ENCODE measurements around the gene RAB22A.

The RAB22A gene

DNA sequence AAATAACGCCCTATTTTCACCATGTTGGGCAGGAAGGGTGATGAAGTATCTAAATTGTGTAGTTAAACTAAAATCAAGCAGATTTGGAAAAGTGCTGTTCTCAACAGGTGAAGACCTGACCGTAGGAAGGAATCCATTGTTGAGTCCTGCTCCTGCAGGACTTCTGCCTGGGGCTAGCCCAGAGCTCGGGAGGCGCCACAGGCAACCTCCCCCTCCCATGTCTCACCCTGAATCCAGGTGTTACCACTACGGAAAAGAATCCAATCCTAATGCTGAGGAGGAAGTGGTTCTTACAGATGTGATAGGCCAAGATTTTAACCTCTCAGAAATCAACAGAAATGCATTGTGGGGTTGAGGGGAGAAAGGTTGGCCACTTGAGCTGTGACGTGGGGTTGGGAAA, 30.2 kb downstream of the RAB22A start:
- Histone ChIP-seq H3K27ac (no peak overlapping the region), H3K4me3 (ENCODE audit: low read depth, low read length) (no peak overlapping the region), H3K27me3 (replicated peaks) (no peaks in the 10 kb centered on the region), H3K36me3 (replicated peaks) (no peaks in the 10 kb centered on the region)
- DNase-seq, result no peak
- in situ Hi-C loops (cut with HindIII; ENCODE audit: low pct_ligation_motif_present, low sequenced_read_pairs), result no loop called here
- TF ChIP-seq, protein P1, sequence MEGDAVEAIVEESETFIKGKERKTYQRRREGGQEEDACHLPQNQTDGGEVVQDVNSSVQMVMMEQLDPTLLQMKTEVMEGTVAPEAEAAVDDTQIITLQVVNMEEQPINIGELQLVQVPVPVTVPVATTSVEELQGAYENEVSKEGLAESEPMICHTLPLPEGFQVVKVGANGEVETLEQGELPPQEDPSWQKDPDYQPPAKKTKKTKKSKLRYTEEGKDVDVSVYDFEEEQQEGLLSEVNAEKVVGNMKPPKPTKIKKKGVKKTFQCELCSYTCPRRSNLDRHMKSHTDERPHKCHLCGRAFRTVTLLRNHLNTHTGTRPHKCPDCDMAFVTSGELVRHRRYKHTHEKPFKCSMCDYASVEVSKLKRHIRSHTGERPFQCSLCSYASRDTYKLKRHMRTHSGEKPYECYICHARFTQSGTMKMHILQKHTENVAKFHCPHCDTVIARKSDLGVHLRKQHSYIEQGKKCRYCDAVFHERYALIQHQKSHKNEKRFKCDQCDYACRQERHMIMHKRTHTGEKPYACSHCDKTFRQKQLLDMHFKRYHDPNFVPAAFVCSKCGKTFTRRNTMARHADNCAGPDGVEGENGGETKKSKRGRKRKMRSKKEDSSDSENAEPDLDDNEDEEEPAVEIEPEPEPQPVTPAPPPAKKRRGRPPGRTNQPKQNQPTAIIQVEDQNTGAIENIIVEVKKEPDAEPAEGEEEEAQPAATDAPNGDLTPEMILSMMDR (IDR thresholded peaks at IDR 0.05; ENCODE audit: low read depth, low read length, missing control alignments), result no peak

DNA sequence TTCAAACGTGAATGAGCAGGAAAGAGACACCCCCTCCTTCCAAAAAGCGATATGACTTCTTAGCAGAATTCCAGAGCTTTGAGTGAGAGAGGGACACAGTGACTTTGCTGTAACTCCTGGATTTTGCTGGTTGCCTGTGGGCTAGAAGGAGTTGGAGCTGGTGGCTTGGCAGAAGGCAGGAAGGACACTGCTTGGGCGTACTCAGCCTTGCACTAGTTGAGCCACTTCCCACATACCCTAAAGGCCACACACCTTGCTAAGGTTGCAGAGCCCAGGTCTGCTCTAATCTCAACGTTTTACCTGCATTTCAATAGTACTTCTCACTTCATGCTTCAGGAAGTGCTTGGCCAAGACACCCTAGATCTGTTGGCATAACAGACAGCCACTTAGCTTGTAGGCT, 30.6 kb downstream of the RAB22A start:
- in situ Hi-C loops (cut with HindIII; ENCODE audit: low pct_ligation_motif_present, low sequenced_read_pairs), result no loop called here
- DNase-seq, result no peak
- TF ChIP-seq, protein P1 (IDR thresholded peaks at IDR 0.05; ENCODE audit: low read depth, low read length, missing control alignments), result no peak
- Histone ChIP-seq H3K27me3 (replicated peaks) (no peaks in the 10 kb centered on the region), H3K36me3 (replicated peaks) (no peaks in the 10 kb centered on the region), H3K4me3 (ENCODE audit: low read depth, low read length) (no peak overlapping the region), H3K27ac (no peak overlapping the region)

DNA sequence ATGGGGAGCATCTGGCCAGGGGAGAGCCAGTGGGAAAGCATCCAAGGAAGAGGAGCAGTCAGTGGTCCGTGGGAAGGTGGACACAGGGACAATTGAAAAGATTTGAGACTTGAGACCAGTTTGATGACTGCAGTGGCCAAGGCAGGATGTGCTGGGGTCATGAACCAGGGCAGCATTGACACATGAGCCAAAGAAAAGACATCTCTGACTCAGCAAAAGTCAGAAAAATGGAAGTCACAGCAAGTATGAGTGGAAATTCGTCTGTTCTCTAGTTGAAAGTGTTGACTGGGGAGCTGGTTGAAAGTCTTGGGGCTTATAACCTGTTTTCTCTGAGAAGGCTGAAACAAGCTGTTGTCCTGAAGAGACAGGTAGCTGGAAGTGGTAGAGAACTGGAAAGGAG, 31.3 kb downstream of the RAB22A start:
- DNase-seq, result peak; percentile 23
- Histone ChIP-seq H3K36me3 (replicated peaks) (peaks cover 6% of the 10 kb centered on the region), H3K27me3 (replicated peaks) (no peaks in the 10 kb centered on the region), H3K27ac (peak overlapping the region; percentile 81), H3K4me3 (ENCODE audit: low read depth, low read length) (no peak overlapping the region)
- in situ Hi-C loops (cut with HindIII; ENCODE audit: low pct_ligation_motif_present, low sequenced_read_pairs), result no loop called here
- TF ChIP-seq, protein P1 (IDR thresholded peaks at IDR 0.05; ENCODE audit: low read depth, low read length, missing control alignments), result no peak

DNA sequence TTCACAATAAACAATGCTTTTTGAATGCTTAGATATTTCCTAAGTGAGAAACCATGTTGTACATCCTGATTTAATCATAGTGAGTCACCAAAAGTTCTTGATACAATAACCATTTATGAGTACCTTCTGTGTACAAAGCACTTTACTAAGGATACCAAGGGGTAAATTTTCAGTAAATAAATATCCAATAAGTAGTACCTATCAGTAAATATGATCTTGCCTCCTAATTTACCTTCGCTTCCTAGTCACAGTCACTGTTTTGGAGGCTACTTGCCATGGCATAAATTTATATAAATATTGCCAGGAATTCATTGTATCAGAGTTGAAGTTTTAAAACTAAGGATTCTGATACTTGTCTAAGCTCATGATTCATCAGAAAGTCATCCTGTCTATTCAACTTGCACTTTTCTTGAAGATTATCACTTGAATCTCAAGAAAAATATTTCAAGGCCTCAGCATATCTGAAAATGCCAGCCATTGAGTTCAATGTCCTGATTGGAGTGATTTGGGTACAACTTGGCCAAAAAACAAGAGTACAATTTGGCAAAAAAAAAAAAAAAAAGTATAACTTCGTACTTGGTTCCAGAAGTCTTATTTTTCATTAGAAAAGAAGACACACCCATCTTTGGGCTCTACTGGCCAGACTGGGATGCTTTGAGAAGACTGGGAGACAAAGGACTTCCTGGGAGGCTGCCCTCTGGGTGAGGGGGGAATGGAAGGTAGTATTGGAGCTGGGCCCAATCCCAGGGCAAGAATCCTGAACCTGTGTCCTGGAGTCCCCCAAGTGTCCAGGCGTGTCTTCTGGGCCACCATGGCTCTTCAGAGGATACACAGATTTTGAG, 32.8 kb downstream of the RAB22A start:
- Histone ChIP-seq H3K27ac (peak overlapping the region; percentile 81), H3K27me3 (replicated peaks) (no peaks in the 10 kb centered on the region), H3K4me3 (ENCODE audit: low read depth, low read length) (no peak overlapping the region), H3K36me3 (replicated peaks) (peaks cover 12% of the 10 kb centered on the region)
- TF ChIP-seq, protein P1 (IDR thresholded peaks at IDR 0.05; ENCODE audit: low read depth, low read length, missing control alignments), result no peak
- in situ Hi-C loops (cut with HindIII; ENCODE audit: low pct_ligation_motif_present, low sequenced_read_pairs), result no loop called here
- DNase-seq, result peak; percentile 29

DNA sequence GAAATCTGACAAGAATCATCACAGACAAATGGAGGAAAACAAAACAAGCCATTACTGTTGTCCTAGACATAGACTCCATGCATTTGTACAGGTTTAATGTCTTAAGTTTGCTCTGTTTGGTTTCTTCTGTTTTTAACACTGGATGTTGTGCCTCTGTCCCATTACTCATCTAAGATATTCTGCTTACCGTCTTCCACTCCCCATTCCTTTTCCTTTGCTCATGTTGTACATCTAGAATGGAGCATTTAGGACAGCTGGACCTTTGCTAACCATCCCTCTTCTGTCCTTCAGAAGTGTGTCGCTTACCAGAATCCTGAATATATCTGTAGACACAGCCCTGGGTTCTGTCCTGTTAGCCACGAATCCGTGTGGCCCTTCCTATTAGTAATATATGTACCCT, 35.2 kb downstream of the RAB22A start:
- TF ChIP-seq, protein P1 (IDR thresholded peaks at IDR 0.05; ENCODE audit: low read depth, low read length, missing control alignments), result no peak

More for the DNA sequence above, 35.2 kb downstream of the RAB22A start:
- Histone ChIP-seq H3K4me3 (ENCODE audit: low read depth, low read length) (no peak overlapping the region), H3K36me3 (replicated peaks) (peaks cover 12% of the 10 kb centered on the region), H3K27ac (no peak overlapping the region), H3K27me3 (replicated peaks) (no peaks in the 10 kb centered on the region)
- DNase-seq, result peak; percentile 19
- in situ Hi-C loops (cut with HindIII; ENCODE audit: low pct_ligation_motif_present, low sequenced_read_pairs), result no loop called here
